ENCODE data around the gene SEC31B.
A peak's percentile ranks its signal among the peaks of the same experiment; 100 is the strongest.

Gene SEC31B

DNA sequence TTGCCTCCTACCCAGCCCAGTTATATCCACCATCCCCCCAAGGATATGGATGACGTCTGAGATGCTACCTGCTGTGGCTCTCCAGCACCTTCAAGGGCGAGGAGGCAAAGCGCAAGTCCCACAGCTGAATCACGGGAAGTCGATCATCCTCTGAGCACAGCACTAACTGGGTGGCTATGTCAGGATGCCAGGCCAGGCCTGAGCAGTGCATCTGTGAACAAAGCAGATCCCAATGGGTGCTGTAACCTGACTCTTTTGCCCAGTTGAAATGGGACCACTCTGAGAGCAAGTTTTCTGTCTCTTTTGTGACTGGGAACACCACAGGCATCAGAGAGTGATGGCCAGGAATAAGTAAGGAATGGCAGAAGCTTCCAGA, 12.3 kb downstream of the SEC31B start:
- intact Hi-C loops (cut with DNase I), result no loop called here
- DNase-seq, result no peak

DNA sequence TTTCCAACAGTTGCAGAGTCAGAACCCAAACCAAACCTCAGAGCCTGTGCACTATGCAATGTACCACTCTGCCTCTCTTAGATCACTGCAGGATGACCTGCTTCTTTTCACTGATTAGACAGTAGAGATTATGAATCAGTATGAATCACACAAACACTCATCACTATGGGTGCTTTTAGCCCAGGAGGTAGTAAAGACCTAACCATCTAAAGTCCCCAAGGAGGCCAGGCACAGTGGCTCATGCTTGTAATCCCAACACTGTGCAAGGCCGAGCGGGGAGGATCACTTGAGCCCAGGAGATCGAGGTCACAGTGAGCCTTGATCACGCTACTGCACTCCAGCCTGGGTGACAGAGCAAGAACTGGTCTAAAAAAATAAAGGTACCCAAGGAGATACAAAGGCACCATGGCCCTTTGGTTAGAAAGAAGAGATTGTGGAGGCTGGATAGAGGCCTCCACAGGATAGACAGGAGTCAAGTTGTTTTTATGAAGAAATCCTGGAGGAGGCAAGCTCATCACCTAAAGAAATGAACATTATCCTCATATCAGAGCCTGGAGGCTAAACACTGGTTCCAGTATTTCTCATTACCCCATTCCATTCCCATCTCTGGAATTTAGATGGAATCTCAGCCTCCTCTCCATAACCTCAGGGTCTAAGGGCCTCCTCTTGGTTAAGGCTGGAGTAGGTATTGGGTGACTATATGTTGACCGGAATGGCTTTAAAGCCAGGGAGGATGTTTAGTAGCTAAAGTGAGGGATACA, 12.9 kb downstream of the SEC31B start:
- intact Hi-C loops (cut with DNase I), result no loop called here
- no peak for DNase-seq

DNA sequence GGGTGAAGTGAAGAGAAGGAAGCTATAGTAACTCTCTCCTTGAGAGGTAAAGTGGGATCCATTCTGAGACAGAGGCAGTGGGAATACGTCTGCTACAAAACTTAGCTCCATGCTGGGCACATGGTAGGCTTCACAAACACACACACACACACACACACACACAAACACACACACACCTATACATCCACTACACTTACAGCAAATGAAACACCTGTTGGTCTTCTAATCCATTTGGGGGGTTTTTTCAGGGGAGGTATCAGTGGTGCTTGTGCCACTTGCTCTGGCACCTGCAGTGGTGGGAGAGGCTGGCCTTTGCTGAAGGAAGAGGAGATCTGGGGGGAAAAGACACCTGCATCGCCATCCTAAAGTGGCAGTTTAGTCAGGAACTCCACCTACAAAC, 14.5 kb downstream of the SEC31B start:
- no peak for DNase-seq
- intact Hi-C loops (cut with DNase I), result no loop called here

DNA sequence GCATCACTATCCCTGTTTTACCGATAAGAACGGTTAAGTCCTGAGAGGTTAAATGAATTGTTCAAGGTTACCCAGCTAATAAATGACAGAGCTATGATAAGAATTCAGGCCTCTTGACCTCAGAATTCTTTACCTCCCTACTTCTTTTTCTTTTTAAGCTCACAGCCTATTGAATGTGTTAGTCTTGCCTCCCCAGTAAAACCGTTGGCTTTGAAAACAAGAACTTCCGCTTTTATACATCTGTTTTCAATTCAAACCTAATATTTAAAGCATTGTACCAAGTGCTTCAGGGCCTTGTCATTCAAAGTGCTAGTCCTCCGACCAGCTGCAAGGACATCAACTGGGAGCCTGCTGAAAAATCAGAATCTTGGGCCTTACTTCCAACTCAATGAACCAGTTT, 15.6 kb downstream of the SEC31B start:
- intact Hi-C loops (cut with DNase I), result no loop called here
- no peak for DNase-seq

DNA sequence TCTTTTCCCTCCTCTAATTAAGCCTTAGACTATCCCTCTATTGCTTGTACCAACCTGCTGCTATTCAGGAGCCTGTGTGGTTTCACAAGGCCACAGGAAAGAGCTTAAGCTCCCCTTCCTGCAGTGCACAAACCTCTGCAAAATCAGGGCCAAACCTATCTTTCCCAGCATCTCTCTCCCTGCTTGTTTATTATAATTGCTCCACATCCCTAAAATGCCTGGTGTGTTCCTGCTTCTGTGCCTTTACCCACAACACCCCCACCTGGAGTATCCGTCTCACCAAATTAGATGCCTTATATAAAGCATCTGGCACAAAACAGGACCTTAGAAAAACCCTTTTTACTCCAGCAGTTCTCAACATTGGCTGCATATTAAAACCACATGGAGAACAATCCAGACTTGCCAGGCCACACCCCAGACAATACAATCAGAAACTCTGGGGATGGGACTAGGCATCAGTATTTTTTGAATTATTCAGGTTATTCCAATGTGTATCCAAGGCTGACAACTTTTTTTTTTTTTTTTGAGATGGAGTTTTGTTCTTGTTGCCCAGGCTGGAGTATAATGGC, 16.7 kb downstream of the SEC31B start:
- intact Hi-C loops (cut with DNase I), result no loop called here
- DNase-seq, result no peak

DNA sequence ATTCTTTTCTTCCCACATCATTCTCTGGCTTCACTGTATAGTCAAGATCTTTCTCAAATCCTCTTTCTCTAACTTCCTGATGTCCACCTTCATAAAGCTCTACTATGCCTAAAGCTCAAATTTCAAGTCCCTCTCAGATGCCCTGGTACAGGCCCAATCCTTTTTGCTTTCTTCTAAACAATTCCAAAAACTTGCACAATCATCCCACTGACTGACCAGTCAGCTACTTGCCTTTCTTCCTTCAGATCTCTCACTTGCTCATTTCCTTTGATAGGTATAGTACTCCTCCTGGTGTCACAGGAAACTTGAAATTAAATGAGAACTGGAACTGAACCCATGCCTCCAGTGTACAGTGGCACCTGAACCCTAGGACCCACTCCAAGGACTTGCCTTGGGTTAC, 18.2 kb downstream of the SEC31B start:
- intact Hi-C loops (cut with DNase I), result no loop called here
- no peak for DNase-seq

DNA sequence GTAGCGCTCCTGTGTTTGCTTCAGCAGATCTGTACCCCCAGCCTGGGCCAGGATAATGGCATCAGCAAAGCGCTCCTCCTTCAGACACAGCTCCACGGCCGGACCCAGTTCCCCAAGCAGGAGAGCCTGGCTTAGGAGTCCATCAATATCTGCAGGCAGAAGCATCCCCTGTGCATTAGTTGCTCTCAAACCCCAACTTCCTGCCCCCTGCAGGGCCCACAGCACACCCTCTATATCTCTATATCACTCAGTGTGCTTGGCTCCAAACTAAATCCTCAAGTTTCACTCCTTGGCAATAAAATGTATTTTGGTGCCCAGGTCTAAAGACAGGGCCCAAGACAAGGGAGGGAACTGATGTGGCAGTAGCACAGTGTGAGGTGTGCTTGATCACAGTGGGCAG, 21.6 kb downstream of the SEC31B start:
- intact Hi-C loops (cut with DNase I), result no loop called here
- no peak for DNase-seq

DNA sequence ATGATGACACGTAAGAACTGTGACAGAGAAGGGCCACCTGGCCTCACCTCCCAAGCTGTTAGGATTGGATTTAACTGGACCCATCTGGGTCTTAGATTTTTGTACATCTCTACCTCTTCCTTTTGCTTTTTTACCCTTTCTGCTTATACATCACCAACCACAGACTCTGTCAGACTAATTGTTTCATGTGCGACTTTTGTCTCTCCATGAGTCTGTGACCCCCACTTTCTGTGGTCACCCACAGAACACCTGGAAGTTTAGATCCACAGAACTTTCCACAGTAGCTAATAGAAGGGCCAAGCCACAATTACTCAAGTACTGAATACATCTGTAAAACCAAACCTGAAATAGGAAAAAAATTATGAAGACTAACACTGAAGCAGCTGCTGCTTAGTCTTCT, 23.1 kb downstream of the SEC31B start:
- DNase-seq, result no peak

DNA sequence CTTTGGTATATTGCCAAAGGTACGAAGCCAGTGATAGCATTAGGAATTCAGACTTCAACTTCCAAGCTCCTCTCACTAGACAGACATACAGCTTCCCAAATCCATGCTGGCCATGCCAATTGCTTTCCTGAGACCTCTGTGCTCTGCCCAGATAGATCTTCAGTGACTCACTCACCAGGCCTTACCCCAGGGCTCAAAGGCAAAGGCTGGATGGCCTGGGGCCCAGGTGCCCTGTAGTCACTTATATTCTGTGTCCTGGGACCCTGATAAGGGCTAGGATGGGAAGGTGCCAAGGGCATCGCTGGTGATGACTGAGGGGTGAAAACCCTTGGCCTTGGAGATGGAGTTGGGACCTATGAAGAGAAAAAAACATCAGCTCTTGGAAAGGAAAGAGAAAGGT, 29.1 kb downstream of the SEC31B start:
- DNase-seq, result no peak
- intact Hi-C loops (cut with DNase I), result no loop called here

More for the DNA sequence above, 23.1 kb downstream of the SEC31B start:
- intact Hi-C loops (cut with DNase I), result no loop called here

DNA sequence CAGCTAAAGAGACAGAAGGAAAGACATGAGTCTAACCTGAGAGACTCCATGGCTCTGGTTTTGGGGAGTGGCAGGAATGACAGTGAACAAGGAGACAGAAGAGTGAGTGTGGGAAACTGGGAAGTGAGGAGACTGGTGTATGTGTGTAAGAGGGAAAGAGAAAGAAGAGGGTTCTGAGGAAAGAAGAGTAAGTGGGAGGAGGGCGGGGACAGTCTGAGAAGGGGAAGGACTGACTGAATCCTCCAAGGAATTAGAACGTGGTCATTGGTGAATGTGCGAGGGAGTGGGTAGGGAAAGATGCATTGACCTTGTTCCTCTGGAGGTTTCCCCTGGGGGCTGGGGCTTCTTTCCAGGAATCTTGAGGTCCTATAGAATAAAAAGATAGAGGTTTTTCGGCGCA, 30.3 kb downstream of the SEC31B start:
- intact Hi-C loops (cut with DNase I), result no loop called here
- no peak for DNase-seq

DNA sequence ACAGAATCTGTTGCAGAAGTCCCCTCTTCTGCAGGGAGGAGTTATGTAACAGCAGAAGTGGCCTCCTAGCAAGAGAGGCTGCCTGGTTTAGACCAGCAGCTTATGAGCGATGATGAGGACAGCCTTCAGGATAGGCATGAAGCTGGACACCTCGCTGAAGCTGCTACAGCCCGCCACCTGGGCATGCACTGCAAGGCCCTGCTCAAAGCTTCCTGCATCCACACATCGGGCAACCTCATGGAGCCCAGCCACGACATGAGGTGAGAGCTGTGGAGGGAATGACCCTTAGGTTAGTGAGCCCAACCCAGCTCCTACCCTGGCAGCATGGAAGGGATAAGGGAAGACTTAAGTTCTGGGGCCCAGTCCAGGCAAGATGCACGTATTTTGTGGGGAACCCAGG, 32.1 kb downstream of the SEC31B start:
- no peak for DNase-seq

DNA sequence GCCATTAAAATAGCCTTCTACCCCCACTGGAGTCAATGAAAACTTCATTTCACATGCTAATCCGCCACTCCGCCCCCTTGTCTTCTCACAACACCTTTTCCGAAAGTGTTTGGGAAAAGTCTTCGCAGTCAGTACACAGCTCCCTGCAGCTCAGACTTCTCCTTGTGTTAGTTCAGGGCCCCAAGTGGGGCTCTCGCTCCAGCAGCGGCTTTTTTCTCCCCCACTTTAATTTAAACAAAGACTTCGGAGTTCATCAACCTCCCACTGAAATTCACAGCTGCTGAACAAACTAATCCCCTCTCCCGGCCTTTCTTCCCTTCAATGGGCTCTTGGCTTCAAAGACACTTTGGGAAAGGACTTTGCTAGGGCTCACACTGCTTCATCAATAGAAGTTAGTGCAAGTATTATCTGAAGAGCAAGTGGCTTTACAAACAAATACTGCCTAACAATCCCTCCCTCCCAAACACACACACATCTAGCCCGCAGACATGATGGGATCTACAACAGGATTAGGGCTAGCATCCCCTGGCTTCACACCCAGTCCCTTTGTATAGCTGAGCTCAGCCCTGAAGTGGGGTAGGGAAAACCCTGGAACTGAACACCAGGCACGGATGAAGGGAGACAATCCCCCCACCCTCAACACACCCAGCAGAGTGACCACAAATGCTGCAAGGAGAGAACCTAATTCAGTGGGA, 33.7 kb downstream of the SEC31B start:
- intact Hi-C loops (cut with DNase I), result no loop called here
- DNase-seq, result no peak

More for the DNA sequence above, 32.1 kb downstream of the SEC31B start:
- intact Hi-C loops (cut with DNase I), result no loop called here

DNA sequence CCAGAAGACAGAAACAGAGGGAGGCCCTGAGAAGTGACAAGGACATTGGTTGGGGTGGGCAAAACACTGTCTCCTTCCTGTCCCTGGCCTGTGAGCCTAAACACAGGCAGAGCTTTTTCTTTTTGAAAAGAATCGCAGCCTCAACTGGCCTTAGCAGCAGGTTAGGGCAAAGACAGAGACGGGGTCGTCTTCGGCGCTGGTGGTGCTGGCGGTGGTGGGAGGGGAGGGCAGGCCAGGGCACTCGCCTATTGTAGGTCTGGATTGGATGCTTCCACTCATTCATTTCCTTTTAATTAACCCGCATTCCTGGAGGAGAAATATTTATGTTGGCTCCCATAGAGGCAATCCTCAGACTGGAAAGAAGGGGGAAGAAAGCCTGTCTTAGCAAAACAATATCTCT, 34.3 kb downstream of the SEC31B start:
- DNase-seq, result no peak
- intact Hi-C loops (cut with DNase I), result no loop called here

DNA sequence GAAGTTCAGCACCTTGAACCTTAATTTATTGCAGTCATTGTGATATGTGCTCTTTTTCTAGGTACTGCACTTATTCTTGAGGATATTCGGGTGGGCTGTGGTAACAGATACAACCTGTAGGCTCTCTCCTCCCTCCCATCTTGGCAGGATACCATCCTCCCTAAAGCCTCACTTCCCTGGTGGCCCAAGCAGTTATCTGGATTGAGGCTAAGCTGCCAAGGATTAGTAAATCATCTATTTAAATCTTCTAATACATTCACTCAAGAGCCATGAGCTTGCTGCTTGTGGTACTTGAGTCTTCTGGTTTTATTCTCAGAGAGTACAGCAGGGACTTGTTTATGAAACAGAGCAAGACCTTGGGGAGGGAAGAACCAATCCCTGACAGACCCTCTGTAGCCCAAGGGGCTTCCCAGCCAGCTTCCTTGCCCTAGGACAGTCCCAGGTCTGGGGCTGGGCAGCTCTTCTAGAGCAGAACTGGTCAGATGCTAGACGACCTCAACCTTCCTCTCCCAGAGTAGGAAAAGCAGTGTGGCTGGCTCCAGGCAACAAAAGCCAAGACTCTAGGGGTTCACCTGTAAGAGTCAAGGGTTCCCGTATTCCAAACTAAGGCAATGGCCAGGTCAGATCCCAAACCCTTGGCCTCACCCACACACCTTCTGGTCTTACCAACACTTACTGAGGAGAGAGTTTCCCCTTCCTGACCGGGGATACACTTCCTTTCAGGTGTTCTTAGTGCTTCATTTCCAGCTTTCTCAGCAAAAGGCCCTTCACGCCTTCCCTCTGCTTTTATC, 35.6 kb downstream of the SEC31B start:
- intact Hi-C loops (cut with DNase I), result no loop called here
- no peak for DNase-seq

DNA sequence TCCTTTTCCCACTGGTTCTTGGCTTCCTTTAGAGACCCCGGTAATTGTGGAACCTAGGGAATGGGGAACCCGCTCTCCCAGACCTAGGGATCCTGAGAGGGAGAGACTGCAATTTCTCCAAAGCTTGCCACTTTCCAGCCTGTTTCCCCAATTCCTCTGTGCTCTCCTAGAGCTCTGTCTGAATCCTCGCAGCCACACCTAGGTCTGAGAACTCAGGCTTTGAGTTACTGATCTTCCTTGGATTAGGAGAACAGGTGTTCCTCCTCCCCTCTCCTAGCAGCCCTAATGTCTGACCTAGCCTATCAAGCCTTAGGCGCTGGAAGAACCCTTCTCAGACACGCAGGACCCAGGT, 36.9 kb downstream of the SEC31B start:
- DNase-seq, result no peak
- intact Hi-C loops (cut with DNase I), result no loop called here

DNA sequence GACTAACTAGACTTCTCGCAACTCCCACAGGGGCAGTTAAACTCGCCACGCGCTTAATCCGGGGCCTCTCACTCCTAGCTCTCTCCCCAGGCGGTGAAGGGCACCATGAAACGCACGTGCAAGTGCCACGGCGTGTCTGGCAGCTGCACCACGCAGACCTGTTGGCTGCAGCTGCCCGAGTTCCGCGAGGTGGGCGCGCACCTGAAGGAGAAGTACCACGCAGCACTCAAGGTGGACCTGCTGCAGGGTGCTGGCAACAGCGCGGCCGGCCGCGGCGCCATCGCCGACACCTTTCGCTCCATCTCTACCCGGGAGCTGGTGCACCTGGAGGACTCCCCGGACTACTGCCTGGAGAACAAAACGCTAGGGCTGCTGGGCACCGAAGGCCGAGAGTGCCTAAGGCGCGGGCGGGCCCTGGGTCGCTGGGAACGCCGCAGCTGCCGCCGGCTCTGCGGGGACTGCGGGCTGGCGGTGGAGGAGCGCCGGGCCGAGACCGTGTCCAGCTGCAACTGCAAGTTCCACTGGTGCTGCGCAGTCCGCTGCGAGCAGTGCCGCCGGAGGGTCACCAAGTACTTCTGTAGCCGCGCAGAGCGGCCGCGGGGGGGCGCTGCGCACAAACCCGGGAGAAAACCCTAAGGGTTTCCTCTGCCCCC, 37.4 kb downstream of the SEC31B start:
- intact Hi-C loops (cut with DNase I), result no loop called here
- DNase-seq, result peak; percentile 42 to 86 (median 72)

DNA sequence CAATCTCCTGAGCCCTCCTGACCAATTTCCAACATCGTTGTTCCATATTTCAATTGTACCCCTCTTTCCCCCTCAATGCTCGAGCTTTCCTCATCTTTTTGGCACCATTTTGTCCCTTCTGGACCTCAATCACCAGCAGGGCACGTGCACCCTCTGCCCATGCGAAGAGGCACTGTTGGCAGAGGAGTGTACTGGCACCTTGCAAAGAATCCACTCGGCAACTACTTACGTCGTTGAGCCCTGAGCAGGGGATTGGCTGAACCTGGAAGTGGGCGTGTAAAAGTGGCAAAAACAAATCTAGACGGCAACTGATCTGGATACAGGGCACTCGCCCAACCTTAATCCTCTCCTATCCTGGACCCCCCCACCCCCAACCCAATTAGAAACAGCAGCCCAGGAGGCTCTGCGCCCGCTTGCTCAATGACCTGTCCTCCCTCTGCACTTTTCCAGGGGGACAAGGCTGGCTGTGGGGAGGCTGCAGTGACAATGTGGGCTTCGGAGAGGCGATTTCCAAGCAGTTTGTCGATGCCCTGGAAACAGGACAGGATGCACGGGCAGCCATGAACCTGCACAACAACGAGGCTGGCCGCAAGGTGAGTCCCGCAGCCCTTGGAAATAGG, 38.1 kb downstream of the SEC31B start:
- peak; percentile 69 to 95 (median 86) for DNase-seq
- intact Hi-C loops (cut with DNase I), result no loop called here

DNA sequence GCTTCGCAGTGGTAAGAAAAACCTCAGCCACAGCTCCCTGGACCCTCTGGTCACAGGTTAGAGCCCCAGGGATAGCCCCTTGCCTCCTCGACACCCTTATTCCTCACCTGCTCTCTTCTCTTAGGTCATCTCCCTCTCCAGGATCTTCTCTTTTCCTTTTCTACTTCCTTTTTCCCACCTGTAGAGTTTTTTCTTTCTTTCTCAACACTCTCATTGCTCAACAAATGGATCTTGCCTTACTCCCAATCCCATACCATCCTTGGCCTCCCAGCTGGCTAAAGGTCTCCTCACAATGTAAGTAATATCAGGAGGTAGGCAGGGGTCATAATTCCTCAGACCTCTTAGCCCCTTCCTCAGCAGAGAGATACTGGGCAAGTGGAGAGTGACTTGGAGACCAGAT, 39.7 kb downstream of the SEC31B start:
- intact Hi-C loops (cut with DNase I), result no loop called here
- no peak for DNase-seq

DNA sequence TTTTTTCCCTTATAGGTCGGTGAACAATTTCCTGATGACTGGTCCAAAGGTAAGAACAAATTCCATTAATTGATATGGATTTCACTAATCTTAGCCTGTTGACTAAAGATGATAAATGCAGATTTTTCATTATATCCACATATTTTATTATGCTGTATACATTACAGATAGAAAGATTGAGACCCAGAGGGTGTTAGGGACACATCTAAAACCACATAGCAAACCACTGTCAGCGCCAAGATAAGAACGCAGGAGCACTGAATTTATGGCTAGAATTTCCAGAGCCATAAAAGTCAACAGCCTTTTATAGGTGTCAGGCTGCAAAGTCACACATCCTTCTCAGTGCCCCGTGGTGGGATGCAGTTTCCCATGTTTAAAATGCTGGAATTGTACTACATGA, 40.6 kb downstream of the SEC31B start:
- no peak for DNase-seq
- intact Hi-C loops (cut with DNase I), result no loop called here

Data from head of caudate nucleus (tissue), 42 donors.